CMK (cell line): ENCODE results near the gene MDFI.

Experiments
- DNase-seq: peaks from one replicate; pipeline ENCODE4 v3.0.0-alpha.2; 2010; ENCODE audit warnings: low read depth

The MDFI gene

DNA sequence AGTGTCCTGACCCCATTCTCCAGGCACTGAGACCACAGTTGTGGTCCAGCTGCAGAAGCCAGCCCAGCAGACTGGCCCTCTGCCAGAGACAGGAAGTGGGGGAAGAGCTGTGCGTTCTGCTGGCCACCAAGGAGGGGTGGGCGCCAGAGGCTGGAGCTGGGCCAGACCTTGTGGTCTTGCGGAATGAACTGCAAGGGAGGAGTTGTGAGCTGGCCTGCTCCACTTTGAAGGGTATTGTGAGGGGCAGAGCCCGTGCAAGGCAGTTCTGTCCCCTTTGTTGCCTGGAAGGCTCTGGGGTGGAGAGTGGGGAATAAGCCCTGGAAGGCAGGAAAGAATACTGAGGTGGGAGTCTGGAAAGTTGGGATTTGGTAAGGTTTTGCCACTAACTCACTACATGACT, 3.6 kb upstream of the MDFI start:
- DNase-seq: peak; percentile 68

DNA sequence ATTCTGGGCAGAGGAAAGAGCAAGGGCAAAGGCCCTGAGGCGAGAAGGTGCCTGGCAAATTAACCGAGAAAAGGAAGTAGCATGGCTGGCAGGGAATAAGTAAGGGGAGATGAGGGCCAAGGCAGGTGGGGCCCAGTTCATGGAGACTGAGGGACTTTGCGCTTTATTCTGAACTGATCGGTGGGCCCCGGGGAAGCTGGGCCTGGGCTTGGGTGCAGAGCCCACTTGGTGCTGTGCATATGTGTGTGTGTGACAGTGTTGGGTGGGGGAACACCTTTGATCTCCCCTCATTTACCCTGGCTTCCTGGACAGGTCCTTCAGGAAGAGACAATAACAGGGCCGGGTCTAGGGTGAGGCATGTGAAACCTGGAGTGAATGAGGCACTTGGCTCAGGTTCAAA, 2.9 kb upstream of the MDFI start:
- no peak for DNase-seq

DNA sequence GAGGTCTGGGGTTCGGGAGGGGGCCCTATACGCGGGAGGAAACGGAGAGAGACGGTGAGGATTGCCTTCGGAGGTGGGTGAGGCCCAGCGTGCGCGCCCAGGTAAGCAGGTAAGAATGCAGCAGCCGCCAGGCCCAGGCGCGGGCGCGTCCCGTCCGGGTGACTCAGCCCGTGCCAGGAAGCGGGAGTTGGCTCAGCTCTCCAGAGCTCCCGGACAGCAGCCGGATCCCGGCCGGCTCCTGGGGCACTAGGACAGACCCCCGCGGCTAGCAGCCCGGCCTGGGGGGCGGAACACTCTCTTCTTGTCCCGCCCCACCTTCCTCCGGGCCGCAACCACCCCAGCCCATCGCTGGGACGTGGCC, 1.5 kb upstream of the MDFI start:
- no peak for DNase-seq

DNA sequence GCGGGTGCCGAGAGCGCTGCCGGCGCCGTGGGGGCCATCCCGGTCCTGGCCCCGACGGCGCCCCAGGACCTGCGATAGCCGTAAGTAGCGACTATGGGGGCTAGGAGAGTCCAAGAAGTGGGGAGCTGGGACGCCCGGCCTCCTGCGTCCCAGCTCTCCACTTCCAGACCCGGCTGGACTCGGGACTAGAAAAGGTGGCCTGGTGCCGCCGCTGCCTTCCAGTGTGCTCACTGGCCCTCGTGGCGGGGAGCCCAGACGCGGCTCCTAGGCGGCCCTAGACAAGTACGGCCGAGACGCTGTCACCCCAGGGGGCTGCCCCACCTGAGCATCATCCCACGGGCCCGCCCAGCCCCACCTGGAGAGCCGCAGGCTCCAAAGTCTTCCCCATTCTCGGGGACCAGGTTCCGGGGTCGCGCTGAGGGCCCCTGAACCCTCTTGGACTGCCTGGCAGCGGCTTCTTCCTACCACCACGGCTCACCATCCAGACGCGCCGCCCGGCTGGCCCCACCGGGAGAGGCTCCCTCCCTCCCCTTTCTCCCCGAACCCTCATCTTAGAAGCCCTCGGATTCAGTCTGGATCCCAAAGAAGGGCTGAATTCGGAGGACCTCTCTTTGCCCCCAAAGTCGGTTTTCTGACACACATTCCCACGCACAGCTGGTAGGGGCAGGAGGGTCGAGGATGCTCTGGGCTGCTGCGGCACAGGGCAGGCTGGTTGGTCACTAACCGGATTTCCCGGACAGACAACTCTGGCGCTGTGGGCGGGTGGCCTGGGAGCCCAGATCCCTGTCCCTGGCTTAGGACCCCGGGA, 870 bp upstream of the MDFI start:
- DNase-seq: no peak

DNA sequence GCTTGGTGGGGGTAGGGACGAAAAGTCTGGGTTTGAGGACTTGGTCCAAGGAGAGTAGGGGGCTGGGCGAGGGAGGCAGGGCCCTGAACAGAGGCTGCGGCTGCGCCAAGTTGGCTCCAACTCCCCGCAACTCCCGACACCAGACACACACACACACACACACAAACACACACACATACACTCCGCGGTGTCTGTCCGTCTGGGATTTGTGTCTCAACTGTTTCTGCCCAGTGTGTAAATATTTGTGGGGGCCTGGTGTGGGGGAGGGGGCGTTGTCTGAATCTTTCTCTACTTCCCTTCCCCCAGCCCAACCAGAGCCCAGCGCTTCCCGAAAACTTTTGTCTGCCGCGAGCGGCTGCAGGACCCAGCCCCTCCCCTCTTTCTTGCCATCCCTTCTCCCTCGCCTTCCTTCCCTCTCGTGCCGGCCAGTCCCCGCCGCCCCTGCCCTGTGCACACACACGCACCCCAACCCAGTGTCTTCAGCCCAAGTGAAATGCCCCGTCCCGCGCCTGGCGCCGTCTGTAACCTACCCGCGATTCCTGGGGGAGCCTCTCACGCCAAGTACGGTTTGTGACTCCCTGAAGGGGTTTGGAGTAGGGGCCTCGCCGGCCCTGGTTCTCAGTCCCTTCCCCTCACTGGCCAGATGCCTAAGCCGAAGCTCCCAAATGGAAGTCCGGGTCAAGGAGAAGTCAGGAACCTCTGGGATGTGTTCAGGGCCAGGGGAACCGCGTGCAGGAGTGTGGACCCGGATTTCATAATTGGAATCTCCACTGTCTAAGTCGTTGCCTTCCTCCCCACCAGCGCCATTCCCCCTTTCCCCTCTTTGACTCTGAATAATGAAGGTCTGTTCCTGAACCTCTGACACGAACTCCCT, 904 bp downstream of the MDFI start:
- DNase-seq: no peak

DNA sequence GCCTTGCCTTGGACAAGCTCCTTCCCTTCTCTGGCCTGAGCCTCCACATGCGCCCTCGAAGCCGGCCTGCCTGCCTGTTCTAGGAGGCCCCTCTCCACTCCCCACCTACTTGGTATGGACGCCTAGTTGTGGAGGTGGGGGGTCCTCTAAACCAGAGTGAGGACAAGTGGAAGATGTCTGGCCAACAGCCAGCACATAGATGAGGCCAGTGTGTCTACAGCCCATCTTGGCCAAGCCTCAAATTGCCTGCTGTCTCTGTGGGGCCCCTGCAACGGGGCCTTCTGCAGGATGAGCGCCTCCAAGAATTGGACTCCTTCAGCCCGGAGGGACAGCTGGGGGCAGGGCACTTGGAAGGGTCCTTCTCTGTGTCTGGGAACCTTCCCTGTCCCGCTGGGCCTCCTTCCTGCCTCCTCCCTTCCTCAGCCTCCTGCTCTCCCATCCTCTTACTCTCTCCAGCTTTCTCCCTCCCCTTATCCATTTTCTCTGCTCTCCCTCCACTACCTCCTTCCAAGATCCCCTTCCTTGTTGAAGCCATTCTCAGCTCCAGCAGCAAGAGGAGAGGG, 1.6 kb downstream of the MDFI start:
- DNase-seq: no peak

DNA sequence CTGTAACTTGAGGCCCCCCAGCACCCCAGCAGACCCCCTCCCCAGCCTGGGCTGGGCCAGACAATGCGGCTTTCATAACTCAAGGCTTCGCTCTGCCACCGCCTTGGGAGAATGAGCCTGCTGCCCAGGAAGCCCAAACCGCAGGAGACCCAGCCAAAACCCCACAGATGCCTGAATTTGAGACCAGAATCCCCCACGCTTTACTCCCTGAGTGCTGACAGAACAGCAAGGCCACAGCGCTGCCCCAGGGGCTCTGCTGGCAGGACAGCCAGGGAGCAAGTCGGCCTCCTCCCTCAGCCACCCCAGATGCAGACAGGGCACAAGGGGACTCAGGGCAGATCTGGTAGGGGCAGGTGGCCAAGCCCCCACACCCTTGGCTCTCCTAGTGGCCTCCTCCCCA, 2.2 kb downstream of the MDFI start:
- no peak for DNase-seq

DNA sequence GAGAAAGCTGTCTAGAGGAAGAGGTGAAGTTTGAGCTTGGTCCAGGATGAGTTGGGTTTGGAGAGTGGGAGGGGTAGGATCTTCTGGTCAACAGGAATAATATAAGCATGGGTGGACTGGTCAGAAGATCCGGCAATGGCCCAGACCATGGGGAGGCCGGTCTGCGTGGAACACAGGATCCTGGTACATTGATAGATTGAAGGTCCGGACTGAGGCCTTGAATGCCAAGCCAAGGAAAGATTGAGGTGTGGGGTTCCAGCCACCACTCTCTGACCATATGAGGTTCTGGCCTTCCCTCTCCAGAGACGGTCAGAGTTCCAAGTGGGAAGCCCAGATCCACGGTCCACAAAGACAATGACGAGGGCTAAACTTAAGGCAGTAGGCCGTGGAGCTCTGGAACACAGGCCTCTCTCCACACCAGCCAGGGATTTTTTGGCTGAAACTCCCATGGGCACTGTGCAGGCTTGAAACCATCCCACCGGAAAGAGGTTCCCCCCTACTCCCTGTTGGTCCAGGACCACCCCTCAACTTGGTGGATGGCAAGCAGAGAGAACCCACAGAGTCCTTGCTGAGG, 3.2 kb downstream of the MDFI start:
- no peak for DNase-seq

DNA sequence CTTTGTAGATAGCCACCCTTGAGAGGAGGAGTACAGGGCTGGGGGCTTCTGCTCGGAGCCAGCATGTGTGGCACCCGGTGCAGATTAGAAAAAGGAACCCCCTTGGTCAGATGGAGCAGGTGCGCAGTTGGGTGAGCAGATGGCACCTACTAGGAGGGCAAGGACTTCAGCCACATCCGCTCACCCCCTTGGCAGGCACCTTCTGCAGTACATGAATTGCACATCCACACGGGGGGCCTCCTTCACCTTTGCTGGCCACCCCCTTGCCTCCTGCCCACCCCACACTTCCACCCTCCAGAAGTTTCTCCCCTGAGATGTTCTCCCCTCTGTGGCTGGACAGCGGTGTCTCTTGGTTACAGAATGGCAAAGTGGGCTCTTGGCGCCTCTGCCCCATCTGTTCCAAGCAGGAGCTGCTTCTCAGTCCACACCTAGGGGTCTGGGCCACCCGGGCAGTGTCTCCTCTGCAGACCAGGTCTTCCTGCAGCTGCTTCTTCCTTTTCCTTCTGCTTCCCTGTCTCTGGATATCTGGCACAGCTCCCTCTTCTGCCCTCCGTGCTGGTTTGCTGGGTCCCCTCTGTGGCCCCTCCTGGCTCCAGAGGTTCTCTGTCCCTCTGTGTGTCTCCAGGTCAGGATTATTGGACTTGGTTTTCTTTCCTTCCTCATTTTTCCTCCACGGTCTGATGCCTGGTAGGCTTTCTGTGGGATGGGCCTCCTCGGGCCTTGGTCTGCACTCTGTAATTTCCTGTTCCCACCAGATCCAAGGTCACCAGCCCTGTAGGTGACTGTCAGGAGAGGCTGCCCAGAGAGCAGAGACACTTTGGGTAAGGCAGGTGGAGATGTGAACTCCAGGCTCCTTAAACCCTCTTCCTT, 4.1 kb downstream of the MDFI start:
- DNase-seq: no peak

DNA sequence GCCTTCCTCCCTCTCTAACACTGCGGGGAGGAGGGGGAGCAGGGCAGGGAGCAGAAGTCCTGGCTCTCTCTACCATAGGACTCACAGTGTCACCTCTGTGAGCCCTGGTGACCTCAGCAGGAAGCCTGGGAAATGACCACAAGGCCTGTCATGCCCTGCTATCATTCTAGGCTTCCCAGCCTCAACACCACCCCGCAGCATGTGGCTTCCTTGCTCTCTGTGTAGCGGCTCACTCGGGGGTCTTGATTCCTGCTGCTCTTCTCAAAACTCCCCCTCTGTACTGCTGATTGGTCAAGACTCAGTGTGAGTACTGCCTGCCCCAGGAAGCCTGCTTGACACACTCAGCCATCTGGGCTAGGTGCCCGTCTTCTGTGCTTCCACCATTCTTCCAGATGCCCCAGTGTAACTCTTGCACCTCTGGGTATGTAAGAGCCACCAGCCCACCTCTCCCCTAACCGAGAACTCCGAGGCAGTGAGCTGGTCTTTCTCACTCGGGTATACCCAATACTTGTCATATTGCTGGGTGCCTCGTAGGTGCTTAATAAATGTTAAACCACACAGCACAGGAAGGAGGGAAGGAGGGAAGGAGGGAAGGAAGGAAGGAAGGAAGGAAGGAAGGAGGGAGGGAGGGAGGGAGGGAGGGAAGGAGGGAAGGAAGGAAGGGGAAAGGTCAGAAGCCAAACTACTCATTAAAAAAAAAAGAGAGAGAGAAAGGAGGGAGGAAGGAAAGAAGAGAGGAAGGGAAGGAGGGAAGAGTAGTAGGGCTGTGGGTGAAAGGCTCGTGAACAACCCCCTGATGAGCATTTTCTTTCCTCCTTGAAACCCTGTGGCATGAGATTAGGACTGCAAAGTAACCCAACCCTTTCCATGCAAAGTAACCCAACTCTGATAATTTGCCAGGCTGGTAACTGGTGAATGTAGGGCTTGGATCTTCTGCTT, 5.0 kb downstream of the MDFI start:
- DNase-seq: no peak

DNA sequence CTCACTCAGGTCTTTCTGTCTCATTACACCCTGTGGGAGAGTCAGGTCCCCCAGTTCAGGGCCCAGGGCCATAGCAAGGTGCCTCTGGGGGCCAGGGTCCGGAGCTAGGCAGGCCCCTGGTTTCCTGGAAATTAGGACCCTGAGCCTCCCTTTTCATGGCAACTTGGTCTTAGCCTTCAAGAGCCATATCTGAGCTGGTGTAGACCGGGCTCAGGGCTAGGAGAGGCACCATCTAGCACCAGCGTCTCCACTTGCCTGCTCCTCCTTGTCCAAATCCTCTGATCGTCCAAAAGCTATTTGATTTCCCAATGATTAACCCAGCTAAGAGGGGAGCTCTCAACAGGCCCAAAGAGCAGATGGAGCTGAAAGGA, 5.6 kb downstream of the MDFI start:
- DNase-seq: no peak

DNA sequence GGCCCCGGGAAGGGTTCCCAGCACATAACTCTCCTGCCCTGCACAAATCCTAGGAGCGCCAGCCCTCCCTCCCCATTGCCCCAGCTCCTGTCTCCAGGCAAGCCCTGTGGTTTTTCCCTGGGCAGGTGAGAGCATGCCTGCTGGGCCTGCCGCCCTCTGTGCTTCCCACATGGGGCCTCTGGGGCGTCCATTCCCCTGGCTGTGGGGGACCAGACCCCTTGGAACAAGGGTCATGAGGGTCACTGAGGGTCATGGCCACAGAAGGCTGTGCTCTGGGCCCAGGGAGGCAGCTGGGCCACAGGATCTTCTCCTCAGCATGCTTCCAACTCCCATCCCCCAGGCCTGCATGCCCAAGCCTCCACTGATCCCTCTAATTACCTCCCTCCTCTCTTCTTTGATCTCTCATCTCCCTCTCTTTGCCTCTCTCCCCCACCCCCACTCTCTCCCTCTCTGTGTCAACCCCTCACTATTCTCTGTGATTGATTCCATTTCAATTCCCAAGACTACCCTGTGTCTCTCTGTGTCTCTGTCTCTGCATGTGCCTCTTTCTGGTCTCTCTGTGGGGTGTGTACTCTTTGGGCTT, 6.1 kb downstream of the MDFI start:
- DNase-seq: no peak

DNA sequence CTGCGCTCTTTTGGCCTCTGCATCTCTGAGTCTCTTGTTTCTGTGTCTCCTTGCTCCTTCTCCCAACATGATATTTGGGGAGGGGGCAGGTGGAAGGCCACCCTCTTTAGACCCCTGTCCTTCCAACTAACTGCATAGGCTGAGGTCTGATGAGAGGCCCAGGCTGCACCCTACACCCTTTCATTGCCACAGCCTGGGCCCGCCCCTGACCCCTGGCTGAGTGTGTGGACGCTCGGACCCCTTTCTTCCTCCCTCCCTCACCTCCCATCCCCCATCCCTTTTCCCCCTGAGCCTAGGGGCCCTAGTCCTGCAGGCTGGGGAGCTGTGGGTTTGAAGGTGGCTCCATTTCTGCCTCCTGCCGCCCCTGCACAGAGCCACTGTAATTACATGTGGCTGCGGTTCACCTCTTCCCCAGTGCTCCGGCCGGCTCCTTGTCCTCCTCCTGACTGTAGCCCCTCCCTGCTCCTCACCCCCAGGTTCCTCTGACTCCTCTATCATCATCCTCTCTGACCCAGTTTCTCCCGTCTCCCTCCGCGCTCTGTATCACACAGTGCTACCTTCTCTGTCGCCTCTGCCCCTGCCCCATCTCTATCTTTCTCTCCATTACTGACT, 6.8 kb downstream of the MDFI start:
- no peak for DNase-seq

DNA sequence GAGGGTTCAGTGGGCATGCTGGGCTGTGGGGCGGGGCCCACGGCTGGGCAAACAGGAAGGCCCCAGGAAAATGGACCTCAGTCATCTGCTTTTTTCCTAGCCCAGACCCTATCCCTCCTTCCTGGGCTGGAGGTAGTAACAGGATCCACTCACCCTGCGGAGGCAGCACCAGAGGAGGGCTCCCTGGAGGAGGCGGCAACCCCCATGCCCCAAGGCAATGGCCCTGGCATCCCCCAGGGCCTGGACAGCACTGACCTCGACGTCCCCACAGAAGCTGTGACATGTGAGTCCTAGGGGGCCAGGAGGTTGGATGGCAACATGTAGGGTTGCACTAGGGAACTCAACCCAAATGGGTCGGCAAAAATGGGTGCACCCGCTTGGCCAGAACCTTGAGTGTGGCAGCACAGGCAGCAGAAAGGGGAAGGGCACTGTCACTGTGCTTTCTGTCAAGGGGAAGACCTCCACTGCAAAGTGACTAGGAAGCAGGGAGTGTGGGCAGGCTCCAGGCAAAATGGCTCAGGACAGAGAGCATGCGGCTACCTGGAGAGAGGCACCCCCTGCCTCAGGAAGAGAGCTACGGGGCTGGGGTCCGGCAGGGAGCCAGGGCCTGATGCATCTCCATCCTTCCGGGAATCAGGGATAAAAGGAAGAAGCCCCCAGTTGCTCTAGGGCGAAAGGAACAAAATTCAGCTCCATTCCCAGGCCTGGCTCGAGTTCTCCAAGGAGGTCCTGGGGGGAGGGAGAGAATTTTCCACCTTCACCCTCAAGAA, 7.9 kb downstream of the MDFI start:
- no peak for DNase-seq

DNA sequence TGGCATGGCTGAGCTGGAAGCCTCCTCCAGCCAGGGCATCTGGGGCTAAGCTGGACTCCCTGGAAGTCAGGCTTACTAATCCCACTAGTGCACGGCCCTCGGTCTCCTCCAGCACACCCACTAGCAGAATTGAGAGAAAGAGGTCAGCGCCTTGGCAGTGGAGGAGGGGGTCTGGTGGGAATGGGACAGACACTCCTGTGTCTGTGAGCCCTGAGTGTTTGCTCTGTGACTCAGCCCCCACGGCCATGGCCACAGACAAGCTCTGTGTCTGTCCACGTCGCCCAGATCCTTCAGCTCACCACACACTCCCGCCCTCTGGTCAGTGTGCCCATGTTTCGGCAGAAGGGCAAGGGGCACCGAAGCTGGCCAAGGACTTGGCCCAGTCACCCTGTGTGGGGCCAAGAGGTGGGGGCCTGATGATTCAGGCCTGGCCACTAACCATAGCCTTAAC, 8.8 kb downstream of the MDFI start:
- no peak for DNase-seq

DNA sequence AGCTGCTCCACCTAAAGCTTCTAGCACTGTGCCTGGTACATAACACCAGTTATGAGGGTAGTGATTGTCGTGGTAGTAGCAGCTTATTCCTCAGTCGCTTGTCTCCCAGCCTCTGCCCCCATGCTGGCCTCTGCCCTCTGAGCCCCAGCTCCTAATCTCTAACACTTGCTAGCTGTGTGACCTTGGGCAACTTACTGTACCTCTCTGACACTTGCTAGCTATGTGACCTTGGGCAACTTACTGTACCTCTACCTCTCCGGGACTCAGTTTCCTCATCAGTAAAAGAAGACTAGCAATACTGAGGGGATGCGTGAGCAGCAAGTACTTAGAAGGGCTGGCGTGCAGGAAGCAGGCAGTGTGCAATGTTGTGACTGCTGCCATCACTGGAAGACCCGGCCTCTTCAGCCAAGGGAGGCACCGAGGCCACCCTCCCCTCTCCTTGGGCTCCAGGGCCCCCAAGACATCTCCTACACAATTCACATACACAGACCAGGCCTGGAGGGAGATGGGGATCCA, 9.9 kb downstream of the MDFI start:
- no peak for DNase-seq

DNA sequence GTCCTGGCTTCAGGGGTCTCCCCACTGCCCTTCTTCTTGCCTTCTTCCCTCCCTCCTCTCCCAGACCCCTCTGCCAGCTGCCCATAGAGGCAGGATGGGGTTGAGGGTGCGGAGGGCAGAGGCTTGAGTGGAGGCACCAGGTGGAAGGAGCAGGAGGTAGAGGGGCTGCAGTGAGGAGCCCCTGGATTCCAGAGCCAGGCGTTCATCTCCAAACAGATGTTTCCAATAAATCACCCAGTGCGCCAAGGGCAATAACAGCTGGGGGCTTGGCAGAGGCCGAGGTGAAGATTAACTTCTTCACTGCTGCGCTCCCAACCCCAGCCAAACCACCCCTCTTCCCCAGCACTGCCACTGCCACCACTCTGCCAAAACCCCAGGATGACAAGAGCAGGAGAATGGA, 10.7 kb downstream of the MDFI start:
- DNase-seq: no peak

DNA sequence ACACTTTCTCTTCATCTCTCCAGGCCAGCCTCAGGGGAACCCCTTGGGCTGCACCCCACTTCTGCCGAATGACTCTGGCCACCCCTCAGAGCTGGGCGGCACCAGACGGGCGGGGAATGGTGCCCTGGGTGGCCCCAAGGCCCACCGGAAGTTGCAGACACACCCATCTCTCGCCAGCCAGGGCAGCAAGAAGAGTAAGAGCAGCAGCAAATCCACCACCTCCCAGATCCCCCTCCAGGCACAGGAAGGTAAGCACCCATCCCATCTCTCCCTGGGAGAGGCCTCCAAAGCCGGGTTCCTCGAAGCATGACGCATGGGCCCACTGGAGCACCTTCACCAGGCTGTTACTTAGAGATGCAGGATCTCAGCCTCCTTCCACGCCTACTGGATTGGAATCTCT, 11.3 kb downstream of the MDFI start:
- no peak for DNase-seq

DNA sequence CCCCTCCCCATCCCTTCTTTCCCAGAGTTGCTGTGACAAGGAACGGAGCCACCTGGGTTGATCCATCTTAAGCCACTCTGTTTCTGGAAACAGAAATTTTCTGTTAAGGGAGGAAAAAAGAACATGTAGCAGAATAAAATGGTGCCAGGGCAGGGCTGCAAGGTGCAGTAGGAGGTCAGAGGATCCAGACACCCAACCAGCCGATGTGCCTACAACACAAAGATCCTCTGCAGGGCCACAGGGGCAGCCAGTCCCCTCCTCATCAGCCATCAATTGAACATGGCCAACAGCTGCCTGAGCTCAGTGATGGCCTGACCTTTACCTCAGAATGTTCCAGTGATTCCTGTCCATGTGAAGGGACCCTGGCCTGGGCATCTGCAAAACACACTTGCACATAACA, 11.9 kb downstream of the MDFI start:
- no peak for DNase-seq
